ENCODE measurements around the gene ETV1. TPM values are rescaled to one million over a fixed set of nuclear protein-coding genes. Genes with fewer than 3 reads are reported as not detected.

ETV1 gene
- total and polyA plus RNA-seq, 2 of the 4 experiments (the other 2 are of a cell fraction) = 8.6 to 21.1 TPM

GRCh38 chr7:13949939-13950338, 39.5 kb downstream of the ETV1 start:
- intact Hi-C loops (cut with micrococcal nuclease) = no loop called here
- Histone ChIP-seq H2BK120ac (ENCODE audit: low read depth, low read length) (no peak overlapping the region), H4K91ac (ENCODE audit: insufficient read depth, low read depth, low read length) (no peak overlapping the region), H3K27ac (ENCODE audit: insufficient read depth, low read length) (no peak overlapping the region), H3K4me3 (ENCODE audit: insufficient read depth, low read depth, low read length) (no peak overlapping the region), H3K56ac (ENCODE audit: extremely low read depth, insufficient read depth, low read length) (no peak overlapping the region), H3K9me1 (ENCODE audit: insufficient read depth, low read length) (no peaks in the 10 kb centered on the region), H2BK20ac (ENCODE audit: low read depth, low read length) (no peak overlapping the region), H2AK5ac (ENCODE audit: low read depth, low read length) (no peak overlapping the region), H3K18ac (ENCODE audit: low read depth, low read length) (no peak overlapping the region), H3K14ac (replicated peaks; ENCODE audit: low read depth, low read length) (no peak overlapping the region), H3K9me3 (ENCODE audit: control insufficient read depth, insufficient read depth, low read length) (no peaks in the 10 kb centered on the region), H2AFZ (replicated peaks; ENCODE audit: low read length, poor library complexity) (no peak overlapping the region), H3K23ac (ENCODE audit: low read depth, low read length) (no peak overlapping the region), H2AK9ac (replicated peaks; ENCODE audit: low read depth, low read length, poor library complexity) (no peak overlapping the region), H3K4me2 (ENCODE audit: low read depth, low read length) (no peak overlapping the region), H2BK15ac (ENCODE audit: low read depth, low read length) (no peak overlapping the region), H4K5ac (ENCODE audit: low read depth, low read length) (no peak overlapping the region), H4K20me1 (ENCODE audit: insufficient read depth, low read length) (no peaks in the 10 kb centered on the region), H3K4ac (ENCODE audit: low read depth, low read length) (no peak overlapping the region), H3K9ac (ENCODE audit: low read depth, low read length) (no peak overlapping the region), H3K27me3 (ENCODE audit: control insufficient read depth, insufficient read depth, low read length) (no peaks in the 10 kb centered on the region), H3K79me1 (ENCODE audit: low read depth in 1 of 2, low read length in 2 of 2) (no peaks in the 10 kb centered on the region), H4K8ac (ENCODE audit: low read depth in 2 of 2, low read length in 2 of 2) (no peak overlapping the region), H2BK5ac (ENCODE audit: low read depth, low read length, poor library complexity, severe bottlenecking) (no peak overlapping the region), H3K4me1 (ENCODE audit: control insufficient read depth, insufficient read depth, low read length) (peaks cover 2% of the 10 kb centered on the region; the same call in 1 of the 2 replicates), H3K36me3 (ENCODE audit: control insufficient read depth, insufficient read depth, low read length) (no peaks in the 10 kb centered on the region)
- CTCF ChIA-PET = no interaction called here
- 83% methylated on average over 2 of the region's 4 CpGs; no CpG with 5 or more reads in 1 of the 2 experiments for WGBS, 2 experiments (ENCODE audit: extremely low coverage in 2 of 2, insufficient read length in 1 of 2)
- no peak for TF ChIP-seq RAD21 (IDR thresholded peaks at IDR 0.05; ENCODE audit: low read length)
- POLR2A ChIA-PET (ENCODE audit: unreplicated experiment) = interaction anchor here (0.6 kb wide), 1 partner anchor 33 kb away, joined by 4 read pairs; no protein-coding TSS in a partner anchor
- DNase-seq = no peak
- no peak for ATAC-seq (ENCODE audit: low read depth)
- in situ Hi-C loops (cut with MboI; ENCODE audit: low sequenced_read_pairs) = no loop called here
- dilution Hi-C loops (cut with HindIII; ENCODE audit: low sequenced_read_pairs, unreplicated experiment) = no loop called here
- BruUV-seq (replicated peaks) = no TSS peak
